ENCODE data around the gene TEC. TPM values are rescaled to one million over a fixed set of nuclear protein-coding genes. Genes with fewer than 3 reads are reported as not detected.
A peak's percentile ranks its signal among the peaks of the same experiment; 100 is the strongest.

TEC gene
- total and polyA plus RNA-seq, 9 of the 15 experiments (the other 6 are each of a cell fraction or from before 2014, with no cell fraction given): 5.3 to 14.7 (median 8.8) TPM

DNA sequence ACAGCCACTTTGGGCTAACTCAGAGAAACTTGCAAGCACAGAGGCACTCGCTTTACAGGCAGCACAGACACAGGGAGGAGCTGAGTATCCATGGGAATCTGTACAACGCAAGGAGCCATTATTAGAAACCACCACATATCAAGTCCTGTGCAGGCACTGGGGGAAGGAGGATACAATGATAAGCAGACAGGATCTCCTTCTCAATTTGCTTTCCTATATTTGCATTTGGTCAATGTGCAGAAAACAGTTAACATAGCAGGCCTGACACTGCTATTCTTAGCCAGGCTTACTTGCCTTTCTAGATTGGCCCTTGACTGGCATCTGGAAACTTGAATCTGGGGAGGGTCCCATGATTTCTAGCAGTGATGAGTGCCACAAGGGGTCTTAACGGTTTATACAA, 65.8 kb downstream of the TEC start (continued):
- TF ChIP-seq CEBPZ (IDR thresholded peaks at IDR 0.05; ENCODE audit: borderline replicate concordance, low read depth, low read length): no peak
- TF ChIP-seq, protein P1, sequence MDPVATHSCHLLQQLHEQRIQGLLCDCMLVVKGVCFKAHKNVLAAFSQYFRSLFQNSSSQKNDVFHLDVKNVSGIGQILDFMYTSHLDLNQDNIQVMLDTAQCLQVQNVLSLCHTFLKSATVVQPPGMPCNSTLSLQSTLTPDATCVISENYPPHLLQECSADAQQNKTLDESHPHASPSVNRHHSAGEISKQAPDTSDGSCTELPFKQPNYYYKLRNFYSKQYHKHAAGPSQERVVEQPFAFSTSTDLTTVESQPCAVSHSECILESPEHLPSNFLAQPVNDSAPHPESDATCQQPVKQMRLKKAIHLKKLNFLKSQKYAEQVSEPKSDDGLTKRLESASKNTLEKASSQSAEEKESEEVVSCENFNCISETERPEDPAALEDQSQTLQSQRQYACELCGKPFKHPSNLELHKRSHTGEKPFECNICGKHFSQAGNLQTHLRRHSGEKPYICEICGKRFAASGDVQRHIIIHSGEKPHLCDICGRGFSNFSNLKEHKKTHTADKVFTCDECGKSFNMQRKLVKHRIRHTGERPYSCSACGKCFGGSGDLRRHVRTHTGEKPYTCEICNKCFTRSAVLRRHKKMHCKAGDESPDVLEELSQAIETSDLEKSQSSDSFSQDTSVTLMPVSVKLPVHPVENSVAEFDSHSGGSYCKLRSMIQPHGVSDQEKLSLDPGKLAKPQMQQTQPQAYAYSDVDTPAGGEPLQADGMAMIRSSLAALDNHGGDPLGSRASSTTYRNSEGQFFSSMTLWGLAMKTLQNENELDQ (CRISPR knock-in tag; IDR thresholded peaks at IDR 0.05; ENCODE audit: borderline replicate concordance): no peak
- TF ChIP-seq FOXA3 (CRISPR knock-in tag; conservative IDR thresholded peaks at IDR 0.05 in 1 of 2, IDR thresholded peaks at IDR 0.05 in 1 of 2): peak; percentile 99 to 100
- TF ChIP-seq LARP7 (IDR thresholded peaks at IDR 0.05): no peak
- TF ChIP-seq, protein P2, sequence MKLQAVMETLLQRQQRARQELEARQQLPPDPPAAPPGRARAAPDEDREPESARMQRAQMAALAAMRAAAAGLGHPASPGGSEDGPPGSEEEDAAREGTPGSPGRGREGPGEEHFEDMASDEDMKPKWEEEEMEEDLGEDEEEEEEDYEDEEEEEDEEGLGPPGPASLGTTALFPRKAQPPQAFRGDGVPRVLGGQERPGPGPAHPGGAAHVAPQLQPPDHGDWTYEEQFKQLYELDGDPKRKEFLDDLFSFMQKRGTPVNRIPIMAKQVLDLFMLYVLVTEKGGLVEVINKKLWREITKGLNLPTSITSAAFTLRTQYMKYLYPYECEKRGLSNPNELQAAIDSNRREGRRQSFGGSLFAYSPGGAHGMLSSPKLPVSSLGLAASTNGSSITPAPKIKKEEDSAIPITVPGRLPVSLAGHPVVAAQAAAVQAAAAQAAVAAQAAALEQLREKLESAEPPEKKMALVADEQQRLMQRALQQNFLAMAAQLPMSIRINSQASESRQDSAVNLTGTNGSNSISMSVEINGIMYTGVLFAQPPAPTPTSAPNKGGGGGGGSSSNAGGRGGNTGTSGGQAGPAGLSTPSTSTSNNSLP (IDR thresholded peaks at IDR 0.05; ENCODE audit: borderline replicate concordance, low read depth, low read length): peak; percentile 70; the same call in 1 of the 2 replicates
- TF ChIP-seq BCLAF1 (IDR thresholded peaks at IDR 0.05; ENCODE audit: borderline replicate concordance in 1 of 2, control insufficient read depth in 1 of 2, low read depth in 2 of 2, low read length in 1 of 2): no peak
- TF ChIP-seq, protein P3, sequence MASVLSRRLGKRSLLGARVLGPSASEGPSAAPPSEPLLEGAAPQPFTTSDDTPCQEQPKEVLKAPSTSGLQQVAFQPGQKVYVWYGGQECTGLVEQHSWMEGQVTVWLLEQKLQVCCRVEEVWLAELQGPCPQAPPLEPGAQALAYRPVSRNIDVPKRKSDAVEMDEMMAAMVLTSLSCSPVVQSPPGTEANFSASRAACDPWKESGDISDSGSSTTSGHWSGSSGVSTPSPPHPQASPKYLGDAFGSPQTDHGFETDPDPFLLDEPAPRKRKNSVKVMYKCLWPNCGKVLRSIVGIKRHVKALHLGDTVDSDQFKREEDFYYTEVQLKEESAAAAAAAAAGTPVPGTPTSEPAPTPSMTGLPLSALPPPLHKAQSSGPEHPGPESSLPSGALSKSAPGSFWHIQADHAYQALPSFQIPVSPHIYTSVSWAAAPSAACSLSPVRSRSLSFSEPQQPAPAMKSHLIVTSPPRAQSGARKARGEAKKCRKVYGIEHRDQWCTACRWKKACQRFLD (CRISPR knock-in tag; IDR thresholded peaks at IDR 0.05): peak; percentile 91
- no peak for TF ChIP-seq ZNF12 (CRISPR knock-in tag; IDR thresholded peaks at IDR 0.05)
- TF ChIP-seq ETV6 (IDR thresholded peaks at IDR 0.05; ENCODE audit: borderline replicate concordance in 1 of 2, low read depth in 2 of 2, low read length in 1 of 2): peak in 1 of 2 experiments; percentile 80; a peak in 2 of 4 replicates
- no peak for TF ChIP-seq ETV6 (CRISPR knock-in tag; IDR thresholded peaks at IDR 0.05; ENCODE audit: borderline replicate concordance)

Measured in K562 (cell line).